Measurements from ENCODE around the gene CDKAL1.

DNA sequence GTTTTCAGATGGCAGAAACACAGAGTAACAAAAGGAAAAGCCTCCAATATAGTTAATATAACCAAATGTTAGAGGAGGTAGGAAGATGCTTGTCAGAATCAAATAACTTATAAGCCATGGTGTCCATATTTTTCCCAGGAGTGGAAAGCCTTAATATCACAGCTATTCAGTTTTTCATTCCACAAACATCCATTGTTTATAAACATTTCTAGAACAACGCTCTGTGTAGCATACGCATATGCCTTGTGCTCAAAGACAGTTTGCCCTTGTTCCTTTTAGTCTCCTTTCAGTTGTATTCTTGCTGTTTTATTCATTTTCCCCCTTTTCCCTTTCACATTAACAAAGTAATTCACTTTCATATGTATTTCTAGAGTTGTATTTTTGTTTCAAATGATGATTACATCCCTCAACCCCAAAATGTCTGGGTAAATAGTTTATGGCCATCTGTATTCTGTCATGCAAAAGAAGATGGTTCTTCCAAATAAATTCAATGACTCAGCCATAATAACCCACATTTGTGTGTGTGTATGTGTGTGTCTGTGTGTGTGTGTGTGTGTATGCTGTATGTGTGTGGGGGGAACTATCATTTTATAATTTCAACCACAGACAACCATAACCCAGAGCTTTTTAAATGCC lies 603.6 kb downstream of the CDKAL1 start:
- TF ChIP-seq, protein P1, sequence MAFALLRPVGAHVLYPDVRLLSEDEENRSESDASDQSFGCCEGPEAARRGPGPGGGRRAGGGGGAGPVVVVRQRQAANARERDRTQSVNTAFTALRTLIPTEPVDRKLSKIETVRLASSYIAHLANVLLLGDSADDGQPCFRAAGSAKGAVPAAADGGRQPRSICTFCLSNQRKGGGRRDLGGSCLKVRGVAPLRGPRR (CRISPR knock-in tag; IDR thresholded peaks at IDR 0.05), result no peak
- TF ChIP-seq RFX5 (IDR thresholded peaks at IDR 0.05; ENCODE audit: low read depth, low read length) (no peak), SUPT5H (IDR thresholded peaks at IDR 0.05) (no peak), ETV6 (IDR thresholded peaks at IDR 0.05; ENCODE audit: borderline replicate concordance in 1 of 2, low read depth in 2 of 2, low read length in 1 of 2) (no peak), ETV6 (CRISPR knock-in tag; IDR thresholded peaks at IDR 0.05; ENCODE audit: borderline replicate concordance) (no peak), FOXM1 (IDR thresholded peaks at IDR 0.05; ENCODE audit: low read depth) (no peak), FOXM1 (CRISPR knock-in tag; IDR thresholded peaks at IDR 0.05; ENCODE audit: low read depth) (no peak), ZSCAN32 (CRISPR knock-in tag; IDR thresholded peaks at IDR 0.05) (no peak), NFATC3 (IDR thresholded peaks at IDR 0.05) (no peak)
- TF ChIP-seq, protein P2, sequence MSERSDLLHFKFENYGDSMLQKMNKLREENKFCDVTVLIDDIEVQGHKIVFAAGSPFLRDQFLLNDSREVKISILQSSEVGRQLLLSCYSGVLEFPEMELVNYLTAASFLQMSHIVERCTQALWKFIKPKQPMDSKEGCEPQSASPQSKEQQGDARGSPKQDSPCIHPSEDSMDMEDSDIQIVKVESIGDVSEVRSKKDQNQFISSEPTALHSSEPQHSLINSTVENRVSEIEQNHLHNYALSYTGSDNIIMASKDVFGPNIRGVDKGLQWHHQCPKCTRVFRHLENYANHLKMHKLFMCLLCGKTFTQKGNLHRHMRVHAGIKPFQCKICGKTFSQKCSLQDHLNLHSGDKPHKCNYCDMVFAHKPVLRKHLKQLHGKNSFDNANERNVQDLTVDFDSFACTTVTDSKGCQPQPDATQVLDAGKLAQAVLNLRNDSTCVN (CRISPR knock-in tag; IDR thresholded peaks at IDR 0.05), result no peak
- TF ChIP-seq, protein P3, sequence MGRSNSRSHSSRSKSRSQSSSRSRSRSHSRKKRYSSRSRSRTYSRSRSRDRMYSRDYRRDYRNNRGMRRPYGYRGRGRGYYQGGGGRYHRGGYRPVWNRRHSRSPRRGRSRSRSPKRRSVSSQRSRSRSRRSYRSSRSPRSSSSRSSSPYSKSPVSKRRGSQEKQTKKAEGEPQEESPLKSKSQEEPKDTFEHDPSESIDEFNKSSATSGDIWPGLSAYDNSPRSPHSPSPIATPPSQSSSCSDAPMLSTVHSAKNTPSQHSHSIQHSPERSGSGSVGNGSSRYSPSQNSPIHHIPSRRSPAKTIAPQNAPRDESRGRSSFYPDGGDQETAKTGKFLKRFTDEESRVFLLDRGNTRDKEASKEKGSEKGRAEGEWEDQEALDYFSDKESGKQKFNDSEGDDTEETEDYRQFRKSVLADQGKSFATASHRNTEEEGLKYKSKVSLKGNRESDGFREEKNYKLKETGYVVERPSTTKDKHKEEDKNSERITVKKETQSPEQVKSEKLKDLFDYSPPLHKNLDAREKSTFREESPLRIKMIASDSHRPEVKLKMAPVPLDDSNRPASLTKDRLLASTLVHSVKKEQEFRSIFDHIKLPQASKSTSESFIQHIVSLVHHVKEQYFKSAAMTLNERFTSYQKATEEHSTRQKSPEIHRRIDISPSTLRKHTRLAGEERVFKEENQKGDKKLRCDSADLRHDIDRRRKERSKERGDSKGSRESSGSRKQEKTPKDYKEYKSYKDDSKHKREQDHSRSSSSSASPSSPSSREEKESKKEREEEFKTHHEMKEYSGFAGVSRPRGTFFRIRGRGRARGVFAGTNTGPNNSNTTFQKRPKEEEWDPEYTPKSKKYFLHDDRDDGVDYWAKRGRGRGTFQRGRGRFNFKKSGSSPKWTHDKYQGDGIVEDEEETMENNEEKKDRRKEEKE (IDR thresholded peaks at IDR 0.05; ENCODE audit: borderline replicate concordance in 1 of 2, control insufficient read depth in 1 of 2, low read depth in 2 of 2, low read length in 1 of 2), result no peak

Data from K562 (cell line).